GM19351 (cell line): Measurements from ENCODE around the gene RAD51B.
A peak's percentile ranks its signal among the peaks of the same experiment; 100 is the strongest.
"Not testable (repeated sequence)": the region's sequence is repeated elsewhere in the genome, so short reads cannot be mapped to it uniquely, and the experiment has no call there.

Experiments used
- ATAC-seq: cut with Tn5 transposase; IDR thresholded peaks from one replicate; pipeline ENCODE4 v1.9.1; 2021; ENCODE audit warnings: mild to moderate bottlenecking, moderate library complexity; ENCODE audit not compliant: unreplicated experiment

The RAD51B gene

DNA sequence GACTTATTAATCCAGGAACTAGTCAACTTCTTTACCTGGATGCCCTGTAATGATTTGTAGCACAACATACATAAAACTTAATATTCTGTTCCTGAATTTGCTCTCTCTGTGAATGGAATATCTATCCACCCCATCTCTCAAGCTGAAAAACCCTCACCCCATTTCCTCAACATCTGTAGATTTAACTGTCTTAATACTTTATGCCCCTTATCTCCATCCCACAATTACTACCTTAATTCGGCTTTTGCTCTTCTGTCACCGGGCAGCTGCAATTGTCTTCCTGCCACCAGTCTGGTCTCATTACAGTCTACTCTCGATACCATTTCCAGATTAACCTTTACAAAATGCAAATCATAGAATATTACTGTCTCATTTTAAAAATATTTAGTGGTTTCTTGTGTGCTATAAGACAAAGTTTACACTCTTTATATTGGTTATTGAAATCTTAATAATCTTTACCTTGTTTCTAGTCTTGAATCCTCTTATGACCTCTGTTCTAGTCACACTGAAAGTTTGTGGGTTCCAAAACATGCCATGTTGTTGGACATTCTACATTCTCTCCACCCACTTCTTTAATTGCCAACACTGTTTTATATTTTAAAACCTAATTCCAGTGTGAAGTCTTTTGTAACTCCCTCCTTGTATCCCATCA, 347.3 kb downstream of the RAD51B start:
- ATAC-seq, result no peak

- no peak for ATAC-seq
These were observed 348.0 kb downstream of the RAD51B start for GRCh38 chr14:68167383-68168087.

DNA sequence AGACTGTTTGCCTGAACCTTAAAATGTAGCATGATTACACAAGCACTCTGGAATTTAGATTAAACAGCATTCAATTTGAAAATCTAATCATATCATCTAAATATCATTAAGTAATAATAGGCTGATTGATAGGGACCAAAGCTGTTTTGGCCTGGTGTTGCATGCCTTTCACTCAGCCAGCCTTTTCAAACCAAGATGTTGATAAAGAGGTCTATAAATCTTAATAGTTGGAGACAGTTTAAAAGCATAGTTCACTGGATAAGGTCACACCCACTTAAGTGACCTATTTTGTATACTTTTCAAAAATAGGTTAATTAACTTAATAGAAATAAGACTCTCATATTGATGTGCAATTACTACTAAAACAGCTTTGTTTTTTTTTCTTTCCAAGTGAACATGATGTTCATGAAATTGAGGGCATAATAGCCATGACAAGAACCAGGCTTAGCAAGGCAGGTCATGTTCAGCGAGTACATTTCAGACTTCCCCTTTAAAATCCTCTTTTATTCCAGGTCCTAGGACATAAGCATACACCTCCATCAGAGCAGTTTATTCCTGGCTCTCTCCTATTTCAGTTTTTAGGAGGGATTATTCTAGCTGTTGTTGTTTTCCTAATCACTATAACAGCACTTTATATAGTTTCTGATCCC, 349.0 kb downstream of the RAD51B start:
- no peak for ATAC-seq

DNA sequence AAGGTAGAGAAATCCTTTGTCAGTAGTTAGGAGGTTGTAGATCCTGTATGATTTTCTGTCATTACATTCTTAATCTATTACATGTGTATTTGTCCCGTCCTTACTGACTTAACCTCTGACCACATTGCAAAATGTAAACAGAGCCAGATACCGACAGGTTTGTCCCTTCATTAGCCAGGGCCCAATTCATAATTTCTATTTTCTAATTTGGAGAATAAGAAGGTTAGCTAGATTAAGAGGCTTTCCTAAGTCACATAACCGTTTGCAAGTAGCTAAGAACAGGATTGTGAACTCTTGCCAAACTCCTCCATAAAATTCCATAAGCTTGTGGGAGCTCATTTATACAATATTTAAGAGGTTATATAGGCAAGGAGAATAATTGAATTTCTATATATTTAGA, 352.6 kb downstream of the RAD51B start:
- ATAC-seq, result no peak

GRCh38 chr14:68172627-68173026, 353.0 kb downstream of the RAD51B start:
- ATAC-seq, result no peak

- ATAC-seq, result no peak
These were observed 353.8 kb downstream of the RAD51B start for GRCh38 chr14:68173227-68173972.

GRCh38 chr14:68174446-68174845, 354.9 kb downstream of the RAD51B start:
- no peak for ATAC-seq

GRCh38 chr14:68176687-68177086, 357.1 kb downstream of the RAD51B start:
- no peak for ATAC-seq

DNA sequence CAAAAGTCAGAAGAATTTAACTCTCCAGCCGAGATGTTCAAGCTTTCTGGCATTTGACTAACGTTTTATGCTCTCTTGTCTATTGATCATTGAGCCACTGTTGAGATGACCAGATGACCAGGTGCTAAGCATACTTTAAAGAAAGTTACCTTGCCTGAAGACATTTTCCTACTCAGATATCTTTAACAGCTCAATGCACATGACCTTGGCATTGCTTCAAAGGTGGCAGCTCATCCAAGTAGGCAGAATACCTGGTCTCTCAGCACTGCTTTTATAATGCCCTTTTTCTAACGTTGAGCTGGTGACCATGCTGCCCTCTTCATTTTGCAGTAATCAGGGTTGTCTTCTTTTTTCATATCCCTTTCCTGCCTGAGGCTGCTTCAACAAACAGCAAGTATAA, 358.1 kb downstream of the RAD51B start:
- no peak for ATAC-seq

- no peak for ATAC-seq
These were observed 358.7 kb downstream of the RAD51B start for GRCh38 chr14:68178282-68178681.

GRCh38 chr14:68181519-68182326, 362.1 kb downstream of the RAD51B start:
- ATAC-seq, result no peak

GRCh38 chr14:68182492-68182891, 362.9 kb downstream of the RAD51B start:
- peak; percentile 77 for ATAC-seq

DNA sequence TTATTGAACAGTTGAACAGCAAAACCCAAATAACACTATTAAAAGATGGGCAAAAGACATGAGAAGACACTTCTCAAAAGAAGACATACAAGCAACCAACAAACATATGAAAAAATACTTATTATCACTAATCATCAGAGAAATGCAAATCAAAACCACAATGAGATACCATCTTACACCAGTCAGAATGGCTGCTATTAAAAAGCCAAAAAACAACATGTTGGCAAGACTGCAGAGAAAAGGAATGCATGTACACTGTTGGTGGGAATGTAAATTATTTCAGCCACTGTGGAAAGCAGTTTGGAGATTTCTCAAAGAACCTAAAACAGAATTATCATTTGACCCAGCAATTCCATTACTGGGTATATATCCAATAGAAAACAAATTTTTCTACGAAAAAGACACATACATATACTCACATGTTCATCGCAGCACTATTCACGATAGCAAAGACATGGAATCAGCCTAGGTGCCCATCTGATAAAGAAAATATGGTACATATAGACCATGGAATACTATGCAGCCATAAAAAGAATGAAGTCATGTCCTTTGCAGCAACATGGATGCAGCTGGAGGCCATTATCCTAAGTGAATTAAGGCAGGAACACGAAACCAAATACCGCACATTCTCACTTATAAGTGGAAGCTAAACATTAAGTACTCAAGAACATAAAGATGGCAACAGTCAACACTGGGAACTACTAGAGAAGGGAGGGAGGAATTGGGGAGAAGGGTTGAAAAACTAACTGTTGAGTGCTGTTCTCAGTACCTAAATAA, 367.1 kb downstream of the RAD51B start:
- ATAC-seq, result not testable (repeated sequence)

GRCh38 chr14:68188174-68188573, 368.6 kb downstream of the RAD51B start:
- no peak for ATAC-seq

DNA sequence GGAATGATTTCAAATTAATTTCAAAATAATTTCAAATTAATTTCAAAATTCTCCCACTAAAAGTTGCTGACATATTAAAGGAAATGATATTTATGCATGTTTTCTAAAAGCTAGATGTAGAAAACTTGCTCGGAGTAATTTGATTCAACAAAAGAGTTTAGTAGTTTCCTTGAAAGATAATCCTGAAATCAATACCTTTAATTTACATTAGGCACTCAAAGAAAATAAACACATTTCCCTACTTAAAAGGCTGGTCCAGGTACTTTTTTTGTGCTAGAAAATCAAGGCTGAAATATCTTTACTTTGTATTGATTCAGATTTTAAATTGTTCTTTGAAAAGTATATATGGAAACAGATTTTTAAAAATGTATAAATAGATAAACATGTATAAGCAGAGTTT, 370.5 kb downstream of the RAD51B start:
- ATAC-seq, result no peak

GRCh38 chr14:68191567-68192321, 372.2 kb downstream of the RAD51B start:
- ATAC-seq, result no peak

DNA sequence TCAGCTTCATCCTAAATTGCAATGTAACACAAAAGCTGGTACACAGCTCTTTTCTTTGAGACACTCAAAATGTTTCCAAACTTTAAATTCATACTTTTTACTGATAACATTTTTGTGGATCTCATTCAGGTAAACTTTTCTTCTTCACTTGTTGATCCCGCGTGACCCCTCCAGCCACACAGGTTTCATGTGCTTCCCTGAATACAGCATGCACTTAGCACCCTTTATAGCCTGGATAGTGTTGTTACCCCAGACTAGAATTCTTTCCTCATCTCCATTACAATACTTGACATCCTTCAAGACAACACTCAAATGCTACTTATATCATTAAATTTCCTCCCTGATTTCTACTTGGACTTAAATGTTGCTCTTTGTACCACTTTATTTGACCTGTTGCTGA, 373.4 kb downstream of the RAD51B start:
- ATAC-seq, result no peak

GRCh38 chr14:68193970-68194681, 374.5 kb downstream of the RAD51B start:
- ATAC-seq, result no peak

DNA sequence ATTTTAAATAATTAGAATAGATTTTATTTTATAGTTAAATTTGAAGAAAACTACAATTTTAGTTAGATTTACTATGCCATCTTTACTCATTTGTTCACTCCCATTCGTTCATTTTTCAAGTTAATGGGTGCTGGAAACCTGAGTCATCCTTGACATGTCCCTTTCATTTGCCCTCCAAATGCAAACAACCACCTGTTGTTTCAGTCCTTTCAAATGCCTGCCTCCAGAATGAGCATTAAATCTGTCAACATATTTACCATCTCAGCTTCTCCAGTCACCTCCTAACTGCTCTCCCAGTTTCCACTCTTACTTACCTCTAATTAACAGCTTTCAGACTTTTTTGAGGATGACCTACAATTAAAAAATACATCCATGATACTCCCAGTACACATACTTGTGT, 375.5 kb downstream of the RAD51B start:
- no peak for ATAC-seq
